H9 (cell line): Measurements from ENCODE around the gene GXYLT2. TPM values are rescaled to one million over a fixed set of nuclear protein-coding genes. Genes with fewer than 3 reads are reported as not detected.

ENCODE experiments used
- DNase-seq: peaks from one replicate; pipeline ENCODE4 v3.0.0-alpha.2; 2017
- H2AFZ ChIP-seq: one replicate; pipeline ENCODE4 v1.6.1; 2013; ENCODE audit warnings: mild to moderate bottlenecking, low read length, control low read depth, moderate library complexity
- H2AK5ac ChIP-seq: 2 replicates; pipeline ENCODE4 v1.6.1; 2013; ENCODE audit warnings: low read length, control low read depth, mixed read lengths; ENCODE audit not compliant: insufficient read length
- H2BK120ac ChIP-seq: one replicate; pipeline ENCODE4 v1.6.1; 2013; ENCODE audit warnings: low read depth, mild to moderate bottlenecking, low read length, control low read depth, inconsistent platforms; ENCODE audit not compliant: poor library complexity, severe bottlenecking
- H2BK12ac ChIP-seq: 2 replicates; pipeline ENCODE4 v1.6.1; 2013; ENCODE audit warnings: low read length, control low read depth, mixed read lengths, low read depth; ENCODE audit not compliant: insufficient read length
- H2BK15ac ChIP-seq: 2 replicates; pipeline ENCODE4 v1.6.1; 2013; ENCODE audit warnings: low read depth, low read length, control low read depth
- H2BK20ac ChIP-seq: one replicate; pipeline ENCODE4 v1.6.1; 2013; ENCODE audit warnings: low read depth, mild to moderate bottlenecking, low read length, control low read depth, inconsistent platforms; ENCODE audit not compliant: poor library complexity, severe bottlenecking
- H2BK5ac ChIP-seq: 2 replicates; pipeline ENCODE4 v1.6.1; 2013; ENCODE audit warnings: low read length, control low read depth, mixed read lengths; ENCODE audit not compliant: insufficient read length
- H3K14ac ChIP-seq: 2 replicates; pipeline ENCODE4 v1.6.1; 2013; ENCODE audit warnings: low read length, control low read depth; ENCODE audit not compliant: insufficient read depth
- H3K18ac ChIP-seq: 2 replicates; pipeline ENCODE4 v1.6.1; 2013; ENCODE audit warnings: low read depth, mild to moderate bottlenecking, mixed read lengths, low read length, control low read depth; ENCODE audit not compliant: insufficient read length
- H3K23ac ChIP-seq: 2 replicates; pipeline ENCODE4 v1.6.1; 2013; ENCODE audit warnings: low read length, control low read depth, mixed read lengths, low read depth; ENCODE audit not compliant: insufficient read length
- H3K23me2 ChIP-seq: 2 replicates; pipeline ENCODE4 v1.6.1; 2013; ENCODE audit warnings: low read depth, mild to moderate bottlenecking, mixed read lengths, low read length, control low read depth; ENCODE audit not compliant: insufficient read length, poor library complexity, severe bottlenecking
- H3K27ac ChIP-seq: 2 replicates; pipeline ENCODE4 v1.5.1; 2013; ENCODE audit warnings: low read length, control low read depth, mixed read lengths, low read depth; ENCODE audit not compliant: insufficient read length
- H3K27me3 ChIP-seq: 2 replicates; pipeline ENCODE4 v1.6.1; 2013; ENCODE audit warnings: low read length, control low read depth, inconsistent platforms; ENCODE audit not compliant: insufficient read depth
- H3K4ac ChIP-seq: 2 replicates; pipeline ENCODE4 v1.6.1; 2013; ENCODE audit warnings: low read depth, mild to moderate bottlenecking, control low read depth, inconsistent platforms, low read length, moderate library complexity
- H3K4me1 ChIP-seq: 2 replicates; pipeline ENCODE4 v1.6.1; 2013; ENCODE audit warnings: low read length, control low read depth, inconsistent platforms; ENCODE audit not compliant: insufficient read depth
- H3K4me2 ChIP-seq: 2 replicates; pipeline ENCODE4 v1.6.1; 2013; ENCODE audit warnings: low read length, control low read depth, mixed read lengths; ENCODE audit not compliant: insufficient read length, insufficient read depth
- H3K56ac ChIP-seq: 2 replicates; pipeline ENCODE4 v1.6.1; 2013; ENCODE audit warnings: low read depth, mild to moderate bottlenecking, mixed read lengths, low read length, control low read depth; ENCODE audit not compliant: insufficient read length
- H3K79me1 ChIP-seq: 2 replicates; pipeline ENCODE4 v1.6.1; 2013; ENCODE audit warnings: low read depth, mild to moderate bottlenecking, moderate library complexity, low read length, control low read depth, inconsistent platforms; ENCODE audit not compliant: insufficient read depth, poor library complexity, severe bottlenecking
- H3K79me2 ChIP-seq: 2 replicates; pipeline ENCODE4 v1.6.1; 2013; ENCODE audit warnings: low read length, control low read depth, inconsistent platforms; ENCODE audit not compliant: insufficient read depth
- H3K9ac ChIP-seq: 2 replicates; pipeline ENCODE4 v1.6.1; 2013; ENCODE audit warnings: low read length, control low read depth, mixed read lengths; ENCODE audit not compliant: insufficient read length; ENCODE audit errors: extremely low read depth
- H3K9me3 ChIP-seq: one replicate; pipeline ENCODE4 v1.6.1; 2013; ENCODE audit warnings: low read depth, low read length, inconsistent platforms; ENCODE audit not compliant: control insufficient read depth
- H3T11ph ChIP-seq: one replicate; pipeline ENCODE4 v1.6.1; 2013; ENCODE audit warnings: mild to moderate bottlenecking, low read length, control low read depth, inconsistent platforms
- H4K20me1 ChIP-seq: one replicate; pipeline ENCODE4 v1.6.1; 2013; ENCODE audit not compliant: control insufficient read depth, insufficient read length, insufficient read depth
- H4K5ac ChIP-seq: 2 replicates; pipeline ENCODE4 v1.6.1; 2013; ENCODE audit warnings: low read depth, mild to moderate bottlenecking, mixed read lengths, low read length, control low read depth; ENCODE audit not compliant: insufficient read length
- H4K8ac ChIP-seq: replicated peaks from 2 replicates; pipeline ENCODE4 v1.6.1; 2013; ENCODE audit warnings: low read length, control low read depth, mixed read lengths, low read depth; ENCODE audit not compliant: insufficient read length
- H4K91ac ChIP-seq: 2 replicates; pipeline ENCODE4 v1.6.1; 2013; ENCODE audit warnings: low read depth, mild to moderate bottlenecking, moderate library complexity, mixed read lengths, low read length, control low read depth; ENCODE audit not compliant: insufficient read length
- H3K27ac Mint-ChIP-seq, 3 experiments: 2 replicates in 2 of 3; 3 replicates in 1 of 3; pipeline ENCODE4 v1.8.0; 2020 to 2021; ENCODE audit warnings: mixed read lengths in 3 of 3, mild to moderate bottlenecking in 1 of 3, moderate library complexity in 1 of 3
- H3K27me3 Mint-ChIP-seq: 2 replicates; pipeline ENCODE4 v1.8.0; 2021; ENCODE audit warnings: low read depth, mild to moderate bottlenecking, moderate library complexity, mixed read lengths
- H3K36me3 Mint-ChIP-seq, 3 experiments: 2 replicates in 2 of 3; 3 replicates in 1 of 3; pipeline ENCODE4 v1.8.0; 2020 to 2021; ENCODE audit warnings: low read depth in 3 of 3, mixed read lengths in 3 of 3; ENCODE audit not compliant: insufficient read depth in 1 of 3
- H3K4me1 Mint-ChIP-seq, 2 experiments: 2 replicates each; pipeline ENCODE4 v1.8.0; 2020; ENCODE audit warnings: mixed read lengths in 2 of 2
- H3K4me3 Mint-ChIP-seq, 2 experiments: 2 replicates in 1 of 2; 3 replicates in 1 of 2; pipeline ENCODE4 v1.8.0; 2020 to 2021; ENCODE audit warnings: mild to moderate bottlenecking in 2 of 2, mixed read lengths in 2 of 2, moderate library complexity in 1 of 2
- H3K9me3 Mint-ChIP-seq, 2 experiments: 2 replicates in 1 of 2; 3 replicates in 1 of 2; pipeline ENCODE4 v1.8.0; 2020; ENCODE audit warnings: mild to moderate bottlenecking in 2 of 2, mixed read lengths in 2 of 2, moderate library complexity in 1 of 2
- CTCF ChIP-seq: fragments of 200-600 bp; sonication (generic); conservative IDR thresholded peaks from 3 replicates; pipeline ENCODE4 v1.8.0; 2021; ENCODE audit warnings: antibody characterized with exemption, mild to moderate bottlenecking
- WGBS: extraction: QIAGEN DNeasy Blood & Tissue Kit; methylation state at CpG from one replicate; pipeline ENCODE4 v1.1.7; 2013; ENCODE audit warnings: missing lambda C conversion rate, low lambda C conversion rate, mixed read lengths; ENCODE audit not compliant: insufficient read length; ENCODE audit errors: extremely low coverage; 5-methylcytosine and 5-hydroxymethylcytosine counted together
- total RNA-seq: library from RNA; stranded (reverse); gene quantifications from 2 replicates; pipeline ENCODE4 v1.2.1, GENCODE V29; 2021

The GXYLT2 gene
- total RNA-seq, 1 experiment from 2014 or later = 2.0 TPM

- Mint-ChIP-seq H3K36me3 (no peaks in the 10 kb centered on the region), H3K4me1 (peaks cover 0 to 6% of the 10 kb centered on the region in 2 experiments; a peak in 2 of 4 replicates), H3K4me3 (no peak overlapping the region), H3K27me3 (no peaks in the 10 kb centered on the region; the same call in 1 of the 2 replicates), H3K27ac (no peak overlapping the region), H3K9me3 (no peaks in the 10 kb centered on the region; a peak in 1 of 5 replicates)
- no peak for TF ChIP-seq CTCF
- no peak overlapping the region for H2BK5ac ChIP-seq
- no peak overlapping the region for H2BK12ac ChIP-seq
- H3K56ac ChIP-seq = no peak overlapping the region
- no peak overlapping the region for H4K5ac ChIP-seq
- H3K14ac ChIP-seq = no peak overlapping the region
- H3K4ac ChIP-seq = no peak overlapping the region
- H3T11ph ChIP-seq = no peak overlapping the region
- H4K8ac ChIP-seq = no peak overlapping the region
- no peak overlapping the region for H2BK120ac ChIP-seq
- H3K9me3 ChIP-seq = no peaks in the 10 kb centered on the region
- H4K91ac ChIP-seq = no peak overlapping the region
- no peak overlapping the region for H3K23ac ChIP-seq
- H3K27ac ChIP-seq = no peak overlapping the region
- H2BK15ac ChIP-seq = no peak overlapping the region
- WGBS = no CpG with 5 or more reads among the region's 6 CpGs
- H3K27me3 ChIP-seq = no peaks in the 10 kb centered on the region
- no peaks in the 10 kb centered on the region for H3K79me2 ChIP-seq
- no peak overlapping the region for H2BK20ac ChIP-seq
- H3K4me2 ChIP-seq = no peak overlapping the region
- H2AK5ac ChIP-seq = no peak overlapping the region
- no peak overlapping the region for H2AFZ ChIP-seq
- no peak overlapping the region for H3K9ac ChIP-seq
- DNase-seq = peak; percentile 34
- H3K79me1 ChIP-seq = no peaks in the 10 kb centered on the region
- H3K23me2 ChIP-seq = no peaks in the 10 kb centered on the region
- no peaks in the 10 kb centered on the region for H4K20me1 ChIP-seq
- H3K4me1 ChIP-seq = no peaks in the 10 kb centered on the region
- no peak overlapping the region for H3K18ac ChIP-seq
Measured at GRCh38 chr3:72906154-72906553, 18.3 kb downstream of the GXYLT2 start.
